GM12878 (cell line): Measurements from ENCODE around the gene FBXW10B.

Experiments used
- ASH2L ChIP-seq: fragments of 300-600, 200-600 bp; sonication (generic); IDR thresholded peaks from 2 replicates; pipeline ENCODE4 v1.6.1; 2017; ENCODE audit warnings: low read depth, mild to moderate bottlenecking, borderline replicate concordance
- CBFB ChIP-seq: IDR thresholded peaks from 2 replicates; pipeline ENCODE4 v1.6.1; 2016; ENCODE audit warnings: antibody characterized with exemption, low read depth
- FOS ChIP-seq: IDR thresholded peaks from 3 replicates; pipeline ENCODE4 v1.6.1; 2011; ENCODE audit warnings: borderline replicate concordance; ENCODE audit not compliant: insufficient read length; ENCODE audit errors: extremely low read depth
- GATAD2B ChIP-seq: fragments of 450-650 bp; conservative IDR thresholded peaks from 2 replicates; pipeline ENCODE4 v1.6.1; 2017; ENCODE audit warnings: low read depth, mild to moderate bottlenecking, moderate library complexity
- IKZF1 ChIP-seq: fragments of 450-650 bp; conservative IDR thresholded peaks from 2 replicates; pipeline ENCODE4 v1.6.1; 2017; ENCODE audit warnings: antibody characterized with exemption, mild to moderate bottlenecking
- MXI1 ChIP-seq: fragments of 150-350 bp; IDR thresholded peaks from 2 replicates; pipeline ENCODE4 v1.6.1; 2011; ENCODE audit warnings: low read depth, mild to moderate bottlenecking, inconsistent platforms, low read length, improper control_type of control experiment
- NR2C2 ChIP-seq: IDR thresholded peaks from 2 replicates; pipeline ENCODE4 v1.6.1; 2011; ENCODE audit warnings: borderline replicate concordance, low read depth; ENCODE audit not compliant: control insufficient read depth, insufficient read length
- TAF1 ChIP-seq: IDR thresholded peaks from 2 replicates; pipeline ENCODE4 v1.6.1; 2011; ENCODE audit warnings: mild to moderate bottlenecking, low read depth, low read length, borderline replicate concordance
- TF ChIP-seq, protein P1 (sequence below), 3 experiments: IDR thresholded peaks in 2 of 3; conservative IDR thresholded peaks in 1 of 3; 2 replicates each; pipeline ENCODE4 v1.5.1; 2011; ENCODE audit warnings: low read depth in 3 of 3, low read length in 3 of 3, mild to moderate bottlenecking in 3 of 3, control low read depth in 2 of 3, moderate library complexity in 2 of 3, inconsistent platforms in 1 of 3, mixed read lengths in 1 of 3; ENCODE audit not compliant: control insufficient read depth in 2 of 3, insufficient read depth in 1 of 3; ENCODE audit errors: extremely low read depth in 1 of 3
- TF ChIP-seq, protein P2 (sequence below): IDR thresholded peaks from 2 replicates; pipeline ENCODE4 v1.6.1; 2011; ENCODE audit warnings: low read depth, mild to moderate bottlenecking, low read length, moderate library complexity, borderline replicate concordance; ENCODE audit errors: extremely low read depth
- TF ChIP-seq, protein P3 (sequence below): fragments of 450-650 bp; IDR thresholded peaks from 2 replicates; pipeline ENCODE4 v1.6.1; 2017; ENCODE audit warnings: mild to moderate bottlenecking

DNA sequence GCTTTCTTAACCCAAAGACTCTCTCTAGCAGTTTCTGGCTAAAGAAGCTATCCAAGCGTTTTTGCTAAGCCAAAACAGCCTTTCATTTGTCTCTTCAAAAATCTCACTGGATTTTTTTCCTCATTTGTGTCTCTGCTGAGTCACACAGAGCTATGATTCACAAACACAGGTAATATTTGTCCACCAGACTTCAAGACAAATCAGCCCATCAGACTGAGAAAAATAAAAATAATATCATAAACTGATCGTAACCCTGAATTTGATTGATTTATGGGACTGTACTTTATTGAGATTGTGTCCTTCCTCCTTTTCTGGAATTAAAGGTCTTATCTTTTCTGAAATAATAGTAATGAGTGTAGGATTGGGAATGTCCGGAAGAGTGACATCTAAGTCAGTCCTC, 38.8 kb upstream of the FBXW10B start:
- TF ChIP-seq MXI1 (no peak), NR2C2 (no peak), TAF1 (no peak), GATAD2B (no peak), FOS (no peak), CBFB (no peak), ASH2L (no peak), IKZF1 (no peak)
- TF ChIP-seq, protein P1, sequence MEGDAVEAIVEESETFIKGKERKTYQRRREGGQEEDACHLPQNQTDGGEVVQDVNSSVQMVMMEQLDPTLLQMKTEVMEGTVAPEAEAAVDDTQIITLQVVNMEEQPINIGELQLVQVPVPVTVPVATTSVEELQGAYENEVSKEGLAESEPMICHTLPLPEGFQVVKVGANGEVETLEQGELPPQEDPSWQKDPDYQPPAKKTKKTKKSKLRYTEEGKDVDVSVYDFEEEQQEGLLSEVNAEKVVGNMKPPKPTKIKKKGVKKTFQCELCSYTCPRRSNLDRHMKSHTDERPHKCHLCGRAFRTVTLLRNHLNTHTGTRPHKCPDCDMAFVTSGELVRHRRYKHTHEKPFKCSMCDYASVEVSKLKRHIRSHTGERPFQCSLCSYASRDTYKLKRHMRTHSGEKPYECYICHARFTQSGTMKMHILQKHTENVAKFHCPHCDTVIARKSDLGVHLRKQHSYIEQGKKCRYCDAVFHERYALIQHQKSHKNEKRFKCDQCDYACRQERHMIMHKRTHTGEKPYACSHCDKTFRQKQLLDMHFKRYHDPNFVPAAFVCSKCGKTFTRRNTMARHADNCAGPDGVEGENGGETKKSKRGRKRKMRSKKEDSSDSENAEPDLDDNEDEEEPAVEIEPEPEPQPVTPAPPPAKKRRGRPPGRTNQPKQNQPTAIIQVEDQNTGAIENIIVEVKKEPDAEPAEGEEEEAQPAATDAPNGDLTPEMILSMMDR (IDR thresholded peaks at IDR 0.05 in 2 of 3, conservative IDR thresholded peaks at IDR 0.05 in 1 of 3; ENCODE audit: control insufficient read depth in 2 of 3, extremely low read depth in 1 of 3, insufficient read depth in 1 of 3, low read depth in 3 of 3, low read length in 3 of 3): no peak
- TF ChIP-seq, protein P2, sequence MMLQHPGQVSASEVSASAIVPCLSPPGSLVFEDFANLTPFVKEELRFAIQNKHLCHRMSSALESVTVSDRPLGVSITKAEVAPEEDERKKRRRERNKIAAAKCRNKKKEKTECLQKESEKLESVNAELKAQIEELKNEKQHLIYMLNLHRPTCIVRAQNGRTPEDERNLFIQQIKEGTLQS: no peak
- TF ChIP-seq, protein P3, sequence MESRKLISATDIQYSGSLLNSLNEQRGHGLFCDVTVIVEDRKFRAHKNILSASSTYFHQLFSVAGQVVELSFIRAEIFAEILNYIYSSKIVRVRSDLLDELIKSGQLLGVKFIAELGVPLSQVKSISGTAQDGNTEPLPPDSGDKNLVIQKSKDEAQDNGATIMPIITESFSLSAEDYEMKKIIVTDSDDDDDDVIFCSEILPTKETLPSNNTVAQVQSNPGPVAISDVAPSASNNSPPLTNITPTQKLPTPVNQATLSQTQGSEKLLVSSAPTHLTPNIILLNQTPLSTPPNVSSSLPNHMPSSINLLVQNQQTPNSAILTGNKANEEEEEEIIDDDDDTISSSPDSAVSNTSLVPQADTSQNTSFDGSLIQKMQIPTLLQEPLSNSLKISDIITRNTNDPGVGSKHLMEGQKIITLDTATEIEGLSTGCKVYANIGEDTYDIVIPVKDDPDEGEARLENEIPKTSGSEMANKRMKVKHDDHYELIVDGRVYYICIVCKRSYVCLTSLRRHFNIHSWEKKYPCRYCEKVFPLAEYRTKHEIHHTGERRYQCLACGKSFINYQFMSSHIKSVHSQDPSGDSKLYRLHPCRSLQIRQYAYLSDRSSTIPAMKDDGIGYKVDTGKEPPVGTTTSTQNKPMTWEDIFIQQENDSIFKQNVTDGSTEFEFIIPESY: no peak
